HUDEP-2 (cell line): ENCODE results near the gene APOB.

ENCODE experiments used
- DNase-seq, 76 experiments: peaks; one replicate each; lab custom pipeline; 2025; ENCODE audit not compliant: unreplicated experiment in 76 of 76; lab: John Stamatoyannopoulos, UW

APOB gene

DNA sequence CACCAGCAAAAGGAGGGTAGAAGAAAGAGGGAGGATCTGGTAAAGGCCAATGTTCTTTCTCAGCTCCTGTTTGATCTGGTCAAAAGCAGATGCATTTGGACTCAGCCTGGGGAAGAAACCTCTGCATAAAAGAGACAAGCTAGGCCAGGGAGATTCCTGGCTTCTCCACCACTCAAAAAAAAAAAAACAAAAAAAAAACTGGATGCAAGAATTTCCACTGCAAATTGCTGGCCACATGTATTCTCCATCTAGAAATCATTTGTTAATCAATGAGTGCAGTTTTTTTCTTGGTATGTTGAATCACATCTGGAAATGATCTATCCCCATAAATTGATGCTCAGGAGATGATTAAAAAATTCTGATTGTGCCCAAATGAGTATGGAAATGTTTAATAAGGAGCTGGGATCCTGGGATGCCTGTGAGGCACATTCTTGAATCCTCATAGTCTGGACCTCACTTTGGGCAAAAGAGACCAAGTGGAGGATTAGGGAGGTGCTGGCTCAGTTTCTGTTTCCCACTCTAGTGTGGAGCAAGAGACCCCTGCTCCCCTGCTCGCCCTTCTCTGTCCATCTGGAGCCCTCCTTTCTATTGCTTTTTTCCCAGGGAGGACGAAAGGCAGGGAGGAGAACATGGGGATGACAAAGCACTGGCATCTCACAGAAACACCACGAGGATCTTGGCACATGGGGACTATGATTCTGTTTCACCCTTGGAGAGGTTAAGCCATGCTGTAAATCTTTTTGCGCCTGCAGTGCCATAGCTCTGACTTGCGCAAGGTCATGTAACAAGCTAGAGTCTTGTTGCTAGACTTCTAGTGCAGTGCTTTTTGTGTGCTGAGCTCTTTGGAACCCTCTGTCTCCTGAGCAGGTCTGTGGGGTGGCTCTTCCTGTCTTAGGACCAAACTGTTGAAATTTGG is 57.6 kb downstream of the APOB start:
- DNase-seq, result no peak

DNA sequence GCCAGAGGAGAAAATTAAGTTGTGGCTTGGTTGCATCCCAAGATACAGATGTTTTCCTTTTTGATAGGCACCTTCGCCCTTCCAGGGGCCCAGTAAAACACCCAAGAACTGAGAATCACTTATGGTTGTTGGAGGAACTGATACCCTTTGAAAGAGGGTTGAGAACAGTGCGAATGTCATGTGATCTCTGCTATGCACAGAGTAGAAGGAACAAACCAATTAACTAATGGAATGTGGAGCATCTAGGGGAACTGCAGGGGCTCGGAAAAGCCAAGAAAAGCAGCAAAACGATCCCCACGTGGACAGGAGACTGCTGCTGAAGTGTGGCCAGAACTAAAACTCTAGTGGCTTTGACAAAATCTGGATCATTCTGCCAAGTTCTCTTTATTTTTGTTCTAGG is 58.8 kb downstream of the APOB start:
- DNase-seq, result no peak

DNA sequence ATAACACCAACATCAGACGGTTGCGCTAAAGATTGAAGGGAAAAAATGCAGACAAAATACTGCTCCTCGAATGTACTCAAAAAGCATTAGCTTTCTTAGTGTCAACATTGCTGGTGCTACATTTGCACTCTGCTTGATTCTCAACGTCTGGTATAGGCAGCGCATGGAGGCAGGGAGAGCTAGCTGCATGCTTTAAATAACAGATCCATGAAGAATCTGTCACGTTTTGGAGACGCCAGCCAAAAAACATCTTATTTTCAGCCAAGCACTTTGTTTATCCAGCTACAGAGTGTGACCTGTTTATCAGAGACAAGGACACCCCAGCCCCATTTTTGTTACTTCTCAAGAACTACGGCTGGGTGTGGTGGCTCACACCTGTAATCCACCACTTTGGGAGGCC is 59.5 kb downstream of the APOB start:
- DNase-seq, result no peak

DNA sequence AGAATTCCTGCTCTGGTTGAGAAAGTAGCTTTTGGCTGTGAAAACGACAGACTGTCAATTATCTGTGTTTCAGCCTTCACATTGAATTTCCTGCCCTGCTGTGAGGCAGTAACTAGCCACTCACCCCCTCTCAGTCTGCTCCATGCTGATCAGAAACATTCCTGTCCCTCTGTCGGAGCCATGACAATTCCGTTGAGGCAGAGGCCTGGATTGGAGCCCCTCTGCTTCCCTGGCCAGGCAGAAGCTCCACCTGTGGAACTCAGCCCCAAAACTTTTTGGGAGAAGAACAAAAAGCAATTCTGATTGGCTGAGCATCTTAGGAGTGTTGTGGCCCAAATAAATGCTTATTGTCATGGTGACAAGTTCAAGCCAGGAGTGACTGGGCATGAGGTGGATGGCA is 60.0 kb downstream of the APOB start:
- no peak for DNase-seq

DNA sequence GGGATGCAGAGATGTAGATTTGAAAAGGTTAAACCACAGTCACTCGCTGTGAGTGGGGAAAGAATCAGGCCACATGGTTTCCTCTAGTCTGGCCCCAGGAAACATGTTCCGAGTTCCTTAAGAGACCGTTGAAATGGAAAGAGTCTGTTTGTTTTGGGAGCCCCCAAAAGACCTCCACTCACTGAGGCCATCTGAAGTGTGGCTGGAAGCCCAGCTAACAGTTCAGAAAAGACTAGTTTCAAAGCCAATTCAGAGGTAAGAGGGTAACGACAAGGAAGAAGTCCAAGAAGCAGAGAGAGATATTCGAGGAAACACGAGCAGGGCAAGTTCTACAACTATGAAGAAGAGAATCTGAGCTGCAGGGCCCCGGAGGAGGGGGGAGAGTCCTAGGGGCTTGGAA is 61.0 kb downstream of the APOB start:
- no peak for DNase-seq

DNA sequence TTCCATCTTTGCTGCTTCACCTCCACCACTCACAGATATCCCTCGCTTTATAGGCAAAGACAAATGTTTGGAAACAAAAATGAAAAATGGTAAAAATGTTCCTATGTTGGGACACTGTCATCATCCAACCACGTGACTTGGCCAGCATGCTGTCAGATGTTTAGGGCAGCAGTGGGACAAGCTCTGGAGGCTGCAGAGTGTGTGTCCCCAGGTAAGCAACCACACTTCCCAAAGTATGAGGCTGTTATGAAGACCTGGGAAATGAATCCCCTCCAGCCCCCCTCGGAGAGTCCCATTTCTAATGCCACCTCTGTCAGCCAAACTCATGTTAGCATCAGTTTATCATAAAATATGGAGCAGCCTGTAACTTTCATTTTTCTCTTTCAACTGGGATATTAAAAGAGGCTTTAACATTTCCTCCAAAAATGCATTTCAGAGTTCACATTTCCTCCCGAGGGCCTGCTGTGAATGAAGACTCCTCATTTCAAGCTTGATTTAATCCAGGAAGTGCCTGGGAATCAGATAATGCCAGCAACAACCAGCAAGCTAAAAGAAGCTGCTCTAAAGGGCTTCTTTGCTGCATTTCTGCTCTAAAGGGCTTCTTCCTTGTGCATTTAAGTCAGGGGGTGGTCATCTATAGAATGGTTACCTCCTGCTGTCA is 66.2 kb downstream of the APOB start:
- DNase-seq, result no peak

DNA sequence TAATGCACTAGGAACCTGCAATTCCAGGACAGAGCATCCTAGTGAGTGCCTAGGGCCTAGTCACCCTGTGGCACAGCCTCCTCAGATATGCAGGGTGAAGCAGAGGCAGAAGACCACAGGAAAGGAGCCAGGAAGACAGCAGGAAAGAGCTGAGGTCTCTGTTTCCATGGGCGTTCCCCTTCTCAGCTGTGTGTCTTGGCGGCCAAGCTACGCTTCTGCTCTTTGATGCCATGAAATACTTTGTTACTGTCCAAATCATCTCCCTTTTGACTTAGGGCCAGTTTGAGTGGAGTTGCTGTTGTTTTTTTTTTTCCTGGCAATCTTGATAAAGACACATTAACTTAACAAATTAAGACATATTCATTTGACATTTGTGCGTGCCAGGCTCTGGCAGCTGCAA is 67.3 kb downstream of the APOB start:
- no peak for DNase-seq

DNA sequence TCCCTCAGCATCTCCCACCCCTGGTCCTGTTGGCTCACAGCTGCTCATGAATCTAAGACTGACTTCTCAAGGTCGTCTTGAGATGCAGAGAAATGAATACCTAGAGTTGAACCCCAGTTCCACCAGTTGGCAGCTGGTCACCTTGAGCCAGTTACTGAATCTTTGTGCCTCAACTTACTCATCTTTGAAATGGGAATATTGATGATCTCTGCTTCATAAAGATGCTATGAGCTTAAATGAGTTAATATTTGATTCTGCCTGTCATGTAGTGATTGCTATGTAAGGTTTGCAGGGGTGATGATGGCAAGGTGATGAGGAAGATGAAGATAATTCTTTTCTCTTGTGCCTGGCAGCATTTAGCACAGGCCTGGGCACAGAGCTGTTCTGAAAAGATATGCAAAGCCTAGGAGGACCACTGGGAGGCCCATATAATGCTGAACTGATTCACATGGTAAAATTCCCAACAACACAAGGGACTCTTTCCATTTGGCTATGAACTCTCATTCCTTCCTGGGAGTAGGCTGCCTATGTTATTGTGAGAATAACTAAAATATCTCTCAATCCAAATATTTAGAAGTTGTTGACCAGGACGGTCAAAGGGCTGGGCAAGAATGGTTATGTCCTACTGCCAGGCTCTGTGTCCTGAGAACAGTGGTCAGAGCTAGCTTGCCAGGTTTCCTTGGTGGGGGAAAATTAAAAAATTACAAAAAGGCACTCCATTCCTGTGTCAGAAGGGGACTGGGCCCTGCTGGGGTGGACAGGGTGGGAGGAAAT is 70.9 kb downstream of the APOB start:
- DNase-seq, result no peak

DNA sequence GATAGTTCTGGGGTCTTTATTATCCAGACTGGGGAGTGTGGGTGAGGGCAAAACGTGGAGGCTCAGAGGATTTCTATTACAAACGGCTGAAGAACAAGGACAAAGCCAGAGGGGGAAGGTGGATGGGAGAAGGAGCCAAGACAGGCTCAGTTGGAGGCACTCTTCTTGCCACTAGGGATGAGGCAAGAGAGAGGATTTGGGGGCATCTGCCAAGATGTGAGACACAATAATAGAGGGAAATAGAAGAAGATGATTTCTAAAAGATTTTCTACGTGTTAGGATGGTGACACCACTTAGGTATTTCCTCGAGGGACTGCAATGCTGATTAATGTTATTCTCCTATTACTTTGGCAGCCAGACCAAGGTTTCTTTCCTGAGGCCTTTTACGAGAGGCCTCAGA is 71.8 kb downstream of the APOB start:
- no peak for DNase-seq

DNA sequence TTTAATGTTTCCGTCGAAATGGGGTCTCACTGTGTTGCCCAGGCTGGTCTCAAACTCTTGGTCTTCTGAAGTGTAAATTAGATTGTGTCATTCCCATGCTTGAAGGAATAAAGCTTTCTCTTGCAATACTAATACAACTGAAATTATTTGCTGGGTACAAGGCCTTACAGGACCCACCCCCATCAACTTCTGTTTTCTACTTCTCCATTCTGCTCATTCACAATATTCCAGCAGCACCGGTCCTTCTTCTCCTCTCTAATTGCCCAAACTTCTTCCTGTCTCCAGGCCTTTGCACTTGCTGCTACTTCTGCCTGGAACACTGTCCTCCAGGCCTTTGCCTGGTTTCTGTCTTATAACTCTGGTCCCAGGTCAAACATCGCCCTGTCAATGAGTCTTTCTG is 73.8 kb downstream of the APOB start:
- no peak for DNase-seq

DNA sequence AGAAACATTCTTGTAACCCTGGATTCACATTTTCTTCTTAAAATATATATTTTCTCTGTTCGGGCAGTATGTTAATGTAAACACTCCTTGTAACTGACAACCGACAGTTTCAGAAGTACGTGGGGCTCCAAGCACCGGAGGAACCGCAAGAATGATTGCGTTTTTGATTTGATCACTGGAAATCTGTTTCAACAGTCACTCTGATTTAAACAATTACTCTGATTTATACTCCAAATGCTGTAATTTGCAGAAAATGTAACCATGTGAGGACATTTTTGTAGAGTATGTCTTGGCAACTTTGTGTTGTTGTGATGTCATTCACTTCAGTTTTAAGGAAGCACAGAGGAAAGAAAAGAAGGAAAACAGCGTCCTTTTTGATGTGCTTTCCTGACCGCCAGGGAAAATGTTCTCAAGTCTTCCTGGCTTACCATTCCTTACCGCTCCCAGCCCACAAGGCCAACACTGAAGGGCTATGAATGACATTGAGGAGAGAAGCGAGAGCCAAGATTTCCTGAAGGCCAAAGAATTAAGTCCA is 77.7 kb downstream of the APOB start:
- DNase-seq, result no peak

DNA sequence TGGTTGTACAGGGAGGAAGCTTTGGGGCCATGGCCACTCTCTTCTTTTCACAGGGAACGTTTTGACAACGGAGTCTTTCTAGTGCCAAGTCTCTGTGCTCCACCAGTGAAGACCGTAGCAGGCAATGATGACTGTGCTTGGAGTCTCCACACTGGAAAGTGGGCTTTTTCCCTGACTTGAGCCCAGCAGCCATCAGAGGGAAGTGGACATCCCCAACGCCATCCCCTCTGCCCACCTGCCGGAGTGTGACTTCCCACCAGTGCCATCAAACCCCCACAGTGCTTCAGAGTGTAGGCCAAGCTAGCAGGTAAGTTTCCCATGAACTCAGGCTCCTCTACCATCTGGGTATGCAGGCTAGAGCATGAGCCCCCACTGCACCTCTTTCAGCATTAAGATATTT is 78.7 kb downstream of the APOB start:
- DNase-seq, result no peak

DNA sequence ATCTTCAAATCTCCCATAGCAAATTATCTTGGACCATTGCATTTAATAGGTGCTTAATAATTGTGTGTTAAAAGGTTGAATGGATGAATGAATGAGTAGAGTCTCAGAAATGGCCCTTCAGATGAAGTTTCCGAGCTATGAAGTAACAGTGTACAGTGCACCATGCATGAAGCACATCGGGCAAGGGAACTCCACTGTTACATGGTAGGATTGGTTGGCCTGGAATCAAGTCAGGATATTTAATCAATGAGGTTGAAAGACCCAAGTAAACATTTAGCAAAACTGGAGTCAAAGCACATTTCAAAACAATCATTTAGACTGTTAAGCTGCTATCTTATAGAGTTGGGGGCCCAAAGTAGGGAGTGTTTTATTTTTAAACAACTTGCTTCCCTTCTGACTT is 80.0 kb downstream of the APOB start:
- DNase-seq, result no peak

DNA sequence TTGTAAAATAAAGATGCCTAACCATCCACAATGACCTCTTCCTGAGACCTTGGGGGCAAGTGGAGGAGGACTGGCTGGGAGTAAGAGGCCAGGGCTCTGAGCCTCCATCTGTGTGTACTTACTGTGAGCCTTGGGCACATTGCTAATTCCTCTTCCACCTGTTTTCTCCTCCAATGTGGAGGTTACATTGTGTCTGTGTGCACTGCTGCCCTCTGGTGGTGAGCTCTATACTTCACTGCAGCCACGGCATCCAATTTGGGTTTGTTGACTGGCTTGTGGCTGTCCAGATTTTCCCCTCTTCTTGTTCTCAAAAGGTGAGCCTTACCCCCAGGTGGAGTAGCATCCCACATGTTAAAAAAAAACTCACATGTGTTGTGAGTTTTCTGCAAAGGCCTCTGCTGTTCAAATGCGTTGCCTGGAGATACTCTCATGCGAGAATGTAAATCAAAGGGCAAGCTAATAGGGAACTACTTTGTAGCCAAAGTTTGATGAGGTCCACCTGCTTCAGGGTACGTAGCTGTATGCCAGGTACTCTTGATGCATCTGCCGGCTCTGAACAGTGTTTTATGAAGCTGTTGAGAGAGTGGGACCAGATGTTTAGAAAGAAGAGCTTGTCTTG is 80.8 kb downstream of the APOB start:
- peak in 49 of 76 experiments; percentile 1 to 64 (median 28) for DNase-seq

DNA sequence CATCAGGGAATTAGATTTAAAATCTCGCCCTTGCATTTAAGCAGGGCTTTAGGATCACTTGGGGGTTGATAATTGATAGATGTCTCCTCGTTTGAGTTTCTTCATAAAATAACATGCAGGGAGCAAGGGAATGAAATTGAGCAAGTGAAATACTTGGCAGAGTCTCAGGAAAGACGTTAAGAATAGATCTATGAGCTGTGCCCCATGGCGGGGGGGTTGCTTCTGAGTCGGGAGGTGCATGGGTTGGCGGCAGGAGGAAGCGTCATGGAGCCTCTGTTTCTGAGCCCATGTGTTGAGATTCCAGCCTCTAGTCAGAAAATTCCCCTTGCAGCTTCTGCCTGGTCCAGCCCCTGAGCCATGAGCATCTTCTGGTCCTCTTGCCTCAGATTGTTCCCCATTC is 82.0 kb downstream of the APOB start:
- no peak for DNase-seq

DNA sequence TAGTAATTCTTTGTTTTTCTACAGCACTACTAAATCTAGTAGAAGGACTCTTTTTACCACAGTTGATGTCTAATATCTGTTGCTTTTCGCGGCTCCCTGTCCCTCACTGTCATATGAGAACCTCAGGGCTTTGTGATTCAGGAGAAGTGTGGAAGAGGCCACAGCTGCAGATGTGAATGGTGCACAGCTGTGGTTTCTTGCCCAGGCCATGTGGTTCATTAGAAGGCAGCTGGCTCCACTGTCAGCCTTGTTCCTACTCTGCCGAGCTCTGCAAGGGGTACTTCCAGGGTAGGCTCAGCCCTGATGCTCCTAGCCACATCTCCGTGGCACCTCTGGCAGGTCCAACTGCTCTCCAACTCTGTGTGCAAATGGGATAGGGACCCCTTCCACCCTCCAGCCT is 83.9 kb downstream of the APOB start:
- no peak for DNase-seq

DNA sequence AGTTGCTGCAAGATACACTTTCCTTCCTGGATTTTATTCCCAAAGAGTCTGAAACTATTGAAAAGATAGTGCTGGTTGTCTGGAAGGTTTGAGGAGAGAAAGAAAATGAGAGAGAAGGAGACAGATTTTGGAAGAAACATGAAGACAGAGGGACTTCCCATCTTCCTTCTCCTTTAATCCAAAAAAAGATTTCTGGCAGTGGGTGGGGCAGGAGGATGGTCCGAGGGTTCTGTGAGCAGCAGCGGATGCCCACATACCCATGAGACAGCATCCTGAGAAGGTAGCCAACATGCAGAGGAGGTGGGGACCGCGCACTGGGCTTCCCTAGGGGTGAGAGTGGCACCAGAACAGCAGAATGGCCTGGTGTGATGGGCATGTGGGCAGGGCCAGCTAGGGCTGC is 84.6 kb downstream of the APOB start:
- no peak for DNase-seq

DNA sequence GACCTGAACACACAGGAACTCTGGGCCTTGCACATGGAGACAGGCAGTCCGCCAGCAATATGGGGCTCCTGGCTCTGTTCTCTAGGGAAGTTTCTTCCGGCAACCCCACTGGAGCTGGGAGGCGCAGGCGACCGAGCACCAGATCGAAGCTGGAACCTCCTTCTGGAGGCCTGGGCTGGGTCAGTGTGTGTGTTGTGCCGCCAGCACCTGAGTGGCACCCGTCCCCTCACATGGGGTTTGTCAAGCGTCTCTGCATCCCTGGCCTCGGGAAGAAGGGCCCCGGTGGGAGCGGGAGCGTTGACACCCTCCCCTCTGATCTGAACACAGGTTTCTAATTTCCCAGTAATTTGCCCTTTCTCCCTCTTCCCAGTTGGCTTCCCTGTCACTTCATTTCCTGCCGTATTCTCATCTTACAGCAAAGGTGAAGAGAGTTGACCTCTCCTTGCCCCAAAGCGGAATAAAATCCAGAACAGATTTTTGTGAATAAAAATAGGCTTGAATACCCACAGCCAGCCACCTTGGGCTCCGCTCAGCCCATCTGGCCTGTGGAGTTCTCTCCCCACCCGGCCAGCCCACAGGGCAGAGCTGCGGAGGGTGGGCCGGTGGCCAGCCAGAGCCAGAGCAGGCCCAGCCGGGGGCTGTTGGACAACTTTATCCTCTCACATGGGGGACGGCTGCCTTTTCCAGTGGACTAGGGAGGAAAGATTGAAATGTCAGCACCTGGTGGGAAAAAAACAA is 85.9 kb downstream of the APOB start:
- no peak for DNase-seq

DNA sequence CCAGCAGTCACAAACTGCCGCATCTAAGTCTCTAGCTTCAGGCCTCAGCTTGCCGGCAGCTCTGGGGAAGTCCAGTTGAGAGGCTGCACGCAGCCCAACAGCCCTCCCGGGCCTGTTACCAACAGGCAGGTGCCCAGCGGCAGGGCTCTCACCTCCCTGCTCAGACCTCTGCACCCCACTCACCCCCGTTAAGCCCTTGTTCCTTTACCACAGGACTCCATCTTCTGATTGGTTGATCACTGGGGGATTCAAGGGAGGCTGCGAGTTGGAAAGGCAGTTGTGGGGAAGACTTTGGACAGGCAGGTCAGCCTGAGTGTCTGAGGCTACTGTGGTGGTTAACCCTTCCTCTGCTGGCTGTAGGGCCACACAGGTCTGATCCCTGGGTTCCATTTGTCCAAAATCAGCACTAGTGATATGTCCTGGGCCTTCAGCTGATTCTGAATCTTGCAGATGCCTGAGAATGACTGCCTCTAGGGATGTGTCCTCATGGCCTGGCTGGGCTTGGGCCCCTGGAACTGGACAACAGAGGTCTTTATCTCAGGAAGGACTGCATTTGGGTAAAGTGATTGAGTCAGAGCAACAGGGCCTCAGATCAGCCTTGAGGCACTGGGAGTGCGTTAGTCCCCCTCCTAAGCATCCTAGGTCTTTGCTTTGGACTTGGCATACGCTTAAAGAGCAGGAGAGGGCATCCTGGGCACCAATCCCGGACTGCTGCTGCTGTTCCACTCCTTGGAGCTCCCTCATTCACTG is 88.4 kb downstream of the APOB start:
- DNase-seq, result no peak
